Esophagus muscularis mucosa (tissue), 4 donors: ENCODE results near the gene NOS3.

ENCODE experiments used
- CTCF ChIP-seq, 3 experiments: fragments of 200-600 bp in 2 of 3; fragments of 450-650 bp in 1 of 3; sonication (generic) in 2 of 3; IDR thresholded peaks; one replicate each; pipeline ENCODE4 v1.5.1; 2017 to 2019; ENCODE audit warnings: antibody characterized with exemption in 3 of 3, mild to moderate bottlenecking in 2 of 3, moderate library complexity in 1 of 3
- EP300 ChIP-seq: sonication (generic); formaldehyde crosslinking; IDR thresholded peaks from one replicate; pipeline ENCODE4 v1.6.1; 2017; ENCODE audit warnings: antibody characterized with exemption
- POLR2AphosphoS5 ChIP-seq, 2 donors: sonication (generic); formaldehyde crosslinking; IDR thresholded peaks; one replicate each; pipeline ENCODE4 v1.6.1; 2017; ENCODE audit warnings: antibody characterized with exemption in 2 of 2

GRCh38 chr7:150941351-150942000, 49.3 kb upstream of the NOS3 start:
- TF ChIP-seq EP300, result no peak
- TF ChIP-seq CTCF (IDR thresholded peaks at IDR 0.05), result no peak
- no peak for TF ChIP-seq POLR2AphosphoS5 (IDR thresholded peaks at IDR 0.05)
